Fibroblast of villous mesenchyme (primary cell): ENCODE results near the gene INHBC. TPM values are rescaled to one million over a fixed set of nuclear protein-coding genes. Genes with fewer than 3 reads are reported as not detected.
"Not testable (repeated sequence)": the region's sequence is repeated elsewhere in the genome, so short reads cannot be mapped to it uniquely, and the experiment has no call there.

ENCODE experiments used
- DNase-seq: peaks from one replicate; pipeline ENCODE4 v3.0.0-alpha.2; 2010; ENCODE audit warnings: low read depth
- H3K4me3 ChIP-seq: 2 replicates; pipeline ENCODE4 v1.5.1; 2011; ENCODE audit warnings: low read depth, mild to moderate bottlenecking, low read length
- CTCF ChIP-seq: IDR thresholded peaks from 2 replicates; pipeline ENCODE4 v1.5.1; 2012; ENCODE audit warnings: low read depth, mild to moderate bottlenecking, low read length; ENCODE audit not compliant: insufficient read depth
- total RNA-seq: library from RNA; depleted of rRNA; stranded (reverse); fragments of >200 nt; gene quantifications from 2 replicates; pipeline ENCODE4 v1.2.3, GENCODE V29; 2012

INHBC gene
- total RNA-seq, 1 donor: not detected

GRCh38 chr12:57491393-57492280, 57.1 kb downstream of the INHBC start:
- no peak for TF ChIP-seq CTCF
- no peak overlapping the region for H3K4me3 ChIP-seq
- DNase-seq: no peak

- H3K4me3 ChIP-seq, DNase-seq: not testable (repeated sequence)
These were observed 60.6 kb downstream of the INHBC start for GRCh38 chr12:57495051-57495701.

- no peak overlapping the region for H3K4me3 ChIP-seq
- DNase-seq: no peak
- no peak for TF ChIP-seq CTCF
These were observed 62.2 kb downstream of the INHBC start for GRCh38 chr12:57496822-57497221.

GRCh38 chr12:57497223-57498131, 62.9 kb downstream of the INHBC start:
- no peak overlapping the region for H3K4me3 ChIP-seq
- no peak for TF ChIP-seq CTCF
- DNase-seq: no peak

- TF ChIP-seq CTCF: peak; percentile 6
- no peak overlapping the region for H3K4me3 ChIP-seq
- DNase-seq: no peak
These were observed 63.5 kb downstream of the INHBC start for GRCh38 chr12:57498132-57498502.

GRCh38 chr12:57498571-57498970, 64.0 kb downstream of the INHBC start:
- DNase-seq: no peak
- no peak for TF ChIP-seq CTCF
- H3K4me3 ChIP-seq: no peak overlapping the region

GRCh38 chr12:57500213-57500612, 65.6 kb downstream of the INHBC start:
- DNase-seq: no peak
- TF ChIP-seq CTCF: no peak
- H3K4me3 ChIP-seq: no peak overlapping the region
